Trophoblast cell (in vitro differentiated cells and primary cell): ENCODE data around the gene WNK4.

Source experiments
- DNase-seq, 2 donors: peaks; one replicate each; pipeline ENCODE4 v3.0.0-alpha.2; 2016
- H2AFZ ChIP-seq: 2 replicates; pipeline ENCODE4 v1.6.1; 2013; ENCODE audit warnings: low read length, moderate library complexity, mild to moderate bottlenecking; ENCODE audit not compliant: insufficient read depth, poor library complexity
- H2AK5ac ChIP-seq: 2 replicates; pipeline ENCODE4 v1.6.1; 2013; ENCODE audit warnings: mild to moderate bottlenecking, low read length
- H2BK120ac ChIP-seq: 2 replicates; pipeline ENCODE4 v1.6.1; 2013; ENCODE audit warnings: low read length, mild to moderate bottlenecking, moderate library complexity; ENCODE audit not compliant: insufficient read depth, poor library complexity
- H2BK12ac ChIP-seq: 2 replicates; pipeline ENCODE4 v1.6.1; 2013; ENCODE audit warnings: mild to moderate bottlenecking, low read length, moderate library complexity
- H2BK5ac ChIP-seq: 2 replicates; pipeline ENCODE4 v1.6.1; 2013; ENCODE audit warnings: low read length, low read depth, moderate library complexity, mild to moderate bottlenecking; ENCODE audit not compliant: poor library complexity
- H3K14ac ChIP-seq: 2 replicates; pipeline ENCODE4 v1.6.1; 2013; ENCODE audit warnings: mild to moderate bottlenecking, low read length
- H3K18ac ChIP-seq: 2 replicates; pipeline ENCODE4 v1.6.1; 2013; ENCODE audit warnings: mild to moderate bottlenecking, low read length
- H3K23ac ChIP-seq: 2 replicates; pipeline ENCODE4 v1.6.1; 2013; ENCODE audit warnings: low read length
- H3K27ac ChIP-seq: 2 replicates; pipeline ENCODE4 v1.5.1; 2013; ENCODE audit warnings: low read depth, mild to moderate bottlenecking, inconsistent platforms, low read length, moderate library complexity
- H3K27me3 ChIP-seq: 2 replicates; pipeline ENCODE4 v1.6.1; 2013; ENCODE audit warnings: inconsistent platforms, mild to moderate bottlenecking, low read length, moderate library complexity; ENCODE audit not compliant: insufficient read depth
- H3K36me3 ChIP-seq, 2 experiments: 1 replicate in 1 of 2; 2 replicates in 1 of 2; pipeline ENCODE4 v1.6.1; 2013; ENCODE audit warnings: low read length in 2 of 2, mild to moderate bottlenecking in 2 of 2, moderate library complexity in 1 of 2; ENCODE audit not compliant: insufficient read depth in 2 of 2, control insufficient read depth in 1 of 2
- H3K4ac ChIP-seq: 2 replicates; pipeline ENCODE4 v1.6.1; 2013; ENCODE audit warnings: low read depth, mild to moderate bottlenecking, low read length, moderate library complexity
- H3K4me1 ChIP-seq, 2 experiments: 1 replicate in 1 of 2; 2 replicates in 1 of 2; pipeline ENCODE4 v1.6.1; 2013; ENCODE audit warnings: low read length in 2 of 2, mild to moderate bottlenecking in 2 of 2, moderate library complexity in 1 of 2; ENCODE audit not compliant: insufficient read depth in 2 of 2, control insufficient read depth in 1 of 2
- H3K4me2 ChIP-seq: 2 replicates; pipeline ENCODE4 v1.6.1; 2013; ENCODE audit warnings: inconsistent platforms, mild to moderate bottlenecking, low read length, moderate library complexity
- H3K4me3 ChIP-seq: 2 replicates; pipeline ENCODE4 v1.5.1; 2013; ENCODE audit warnings: mild to moderate bottlenecking, low read depth, low read length, inconsistent platforms
- H3K79me1 ChIP-seq: one replicate; pipeline ENCODE4 v1.6.1; 2013; ENCODE audit warnings: low read length
- H3K79me2 ChIP-seq: 2 replicates; pipeline ENCODE4 v1.6.1; 2013; ENCODE audit warnings: low read length, mild to moderate bottlenecking; ENCODE audit not compliant: control insufficient read depth, insufficient read depth, poor library complexity
- H3K9ac ChIP-seq: 2 replicates; pipeline ENCODE4 v1.6.1; 2013; ENCODE audit warnings: mild to moderate bottlenecking, low read length
- H3K9me3 ChIP-seq: 2 replicates; pipeline ENCODE4 v1.6.1; 2013; ENCODE audit warnings: low read depth, mild to moderate bottlenecking, control low read depth, inconsistent platforms, low read length; ENCODE audit not compliant: insufficient read depth
- H4K12ac ChIP-seq: 2 replicates; pipeline ENCODE4 v1.6.1; 2013; ENCODE audit warnings: low read depth, mild to moderate bottlenecking, low read length, moderate library complexity
- H4K8ac ChIP-seq: 2 replicates; pipeline ENCODE4 v1.6.1; 2013; ENCODE audit warnings: low read depth, mild to moderate bottlenecking, low read length, moderate library complexity
- H4K91ac ChIP-seq: one replicate; pipeline ENCODE4 v1.6.1; 2013; ENCODE audit warnings: low read depth, mild to moderate bottlenecking, low read length, moderate library complexity
- WGBS: extraction: QIAGEN DNeasy Blood & Tissue Kit; methylation state at CpG from one replicate; pipeline ENCODE4 v1.1.7; 2013; ENCODE audit warnings: missing lambda C conversion rate; ENCODE audit not compliant: insufficient read length, insufficient coverage; ENCODE audit errors: extremely low coverage; 5-methylcytosine and 5-hydroxymethylcytosine counted together

The WNK4 gene

DNA sequence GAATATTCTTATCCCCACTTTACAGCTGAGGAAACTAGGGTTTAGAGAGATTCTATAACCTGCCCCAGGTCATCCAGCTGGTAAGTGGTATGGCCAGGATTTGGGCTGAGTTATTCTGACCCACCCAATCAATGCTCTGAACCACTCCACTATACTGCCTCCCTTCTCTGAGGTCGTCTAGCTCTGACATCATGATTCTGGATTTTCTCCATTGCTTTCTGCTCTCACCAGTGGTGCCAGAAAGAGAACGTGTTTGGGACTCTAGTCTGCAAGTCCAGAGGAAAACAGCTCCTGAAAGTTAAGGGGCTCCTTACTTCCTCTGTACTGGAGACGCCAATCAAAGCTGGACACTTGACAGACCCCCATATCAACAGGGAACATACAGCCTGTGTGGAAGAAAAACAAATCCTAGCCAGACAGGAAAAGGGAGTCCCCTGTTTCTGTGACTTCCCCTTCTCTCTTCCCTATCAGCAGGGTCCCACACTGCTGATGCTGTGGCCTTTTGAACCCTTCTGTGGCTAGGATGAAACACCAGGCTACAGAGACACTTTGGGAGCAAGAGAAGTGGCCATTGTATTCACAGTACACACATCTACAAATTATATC is 29.6 kb upstream of the WNK4 start:
- Histone ChIP-seq H2BK120ac (no peak overlapping the region), H3K14ac (no peak overlapping the region), H3K79me2 (no peaks in the 10 kb centered on the region), H4K12ac (no peak overlapping the region), H2AK5ac (no peak overlapping the region), H3K4me3 (no peak overlapping the region), H4K8ac (no peak overlapping the region), H3K9ac (no peak overlapping the region), H2BK12ac (no peak overlapping the region), H3K27me3 (no peaks in the 10 kb centered on the region), H2BK5ac (no peak overlapping the region), H3K36me3 (no peaks in the 10 kb centered on the region), H2AFZ (no peak overlapping the region), H3K23ac (no peak overlapping the region), H3K4me2 (no peak overlapping the region), H3K4ac (no peak overlapping the region), H4K91ac (no peak overlapping the region), H3K18ac (no peak overlapping the region), H3K27ac (no peak overlapping the region), H3K4me1 (no peaks in the 10 kb centered on the region), H3K9me3 (no peaks in the 10 kb centered on the region), H3K79me1 (no peaks in the 10 kb centered on the region)
- no peak for DNase-seq
- no CpG with 5 or more reads among the region's 3 CpGs for WGBS

GRCh38 chr17:42751628-42752027 is 28.8 kb upstream of the WNK4 start:
- H2BK12ac ChIP-seq, result no peak overlapping the region
- no peaks in the 10 kb centered on the region for H3K36me3 ChIP-seq
- H2AFZ ChIP-seq, result no peak overlapping the region
- no peak overlapping the region for H3K27ac ChIP-seq
- H4K8ac ChIP-seq, result no peak overlapping the region
- no peak overlapping the region for H3K4me3 ChIP-seq
- H3K4me2 ChIP-seq, result no peak overlapping the region
- no CpG with 5 or more reads among the region's 7 CpGs for WGBS
- H3K79me1 ChIP-seq, result no peaks in the 10 kb centered on the region
- no peaks in the 10 kb centered on the region for H3K79me2 ChIP-seq
- no peaks in the 10 kb centered on the region for H3K27me3 ChIP-seq
- H2BK5ac ChIP-seq, result no peak overlapping the region
- H3K4me1 ChIP-seq, result peaks cover 0 to 2% of the 10 kb centered on the region in 2 experiments
- no peak overlapping the region for H4K91ac ChIP-seq
- no peak overlapping the region for H3K9ac ChIP-seq
- no peak overlapping the region for H3K4ac ChIP-seq
- H3K14ac ChIP-seq, result no peak overlapping the region
- H2AK5ac ChIP-seq, result no peak overlapping the region
- no peak overlapping the region for H4K12ac ChIP-seq
- no peaks in the 10 kb centered on the region for H3K9me3 ChIP-seq
- H3K23ac ChIP-seq, result no peak overlapping the region
- H3K18ac ChIP-seq, result no peak overlapping the region
- H2BK120ac ChIP-seq, result no peak overlapping the region
- DNase-seq, result peak; percentile 17 to 40

- whole genome bisulfite sequencing, result no CpG with 5 or more reads among the region's 3 CpGs
- no peak overlapping the region for H3K27ac ChIP-seq
- H3K79me1 ChIP-seq, result no peaks in the 10 kb centered on the region
- H2AFZ ChIP-seq, result no peak overlapping the region
- H3K4me2 ChIP-seq, result no peak overlapping the region
- H3K18ac ChIP-seq, result no peak overlapping the region
- H4K8ac ChIP-seq, result no peak overlapping the region
- H2BK12ac ChIP-seq, result no peak overlapping the region
- DNase-seq, result no peak
- H3K4me1 ChIP-seq, result peaks cover 2% of the 10 kb centered on the region in 2 experiments
- no peaks in the 10 kb centered on the region for H3K9me3 ChIP-seq
- H3K23ac ChIP-seq, result no peak overlapping the region
- H2BK120ac ChIP-seq, result no peak overlapping the region
- no peak overlapping the region for H2BK5ac ChIP-seq
- H3K36me3 ChIP-seq, result no peaks in the 10 kb centered on the region
- H4K12ac ChIP-seq, result no peak overlapping the region
- no peak overlapping the region for H3K14ac ChIP-seq
- peak overlapping the region; percentile 27 for H3K9ac ChIP-seq
- H3K4ac ChIP-seq, result no peak overlapping the region
- H4K91ac ChIP-seq, result no peak overlapping the region
- no peaks in the 10 kb centered on the region for H3K79me2 ChIP-seq
- H2AK5ac ChIP-seq, result no peak overlapping the region
- H3K27me3 ChIP-seq, result peaks cover 2% of the 10 kb centered on the region
- no peak overlapping the region for H3K4me3 ChIP-seq
Measured at GRCh38 chr17:42754782-42755181, 25.6 kb upstream of the WNK4 start.

DNA sequence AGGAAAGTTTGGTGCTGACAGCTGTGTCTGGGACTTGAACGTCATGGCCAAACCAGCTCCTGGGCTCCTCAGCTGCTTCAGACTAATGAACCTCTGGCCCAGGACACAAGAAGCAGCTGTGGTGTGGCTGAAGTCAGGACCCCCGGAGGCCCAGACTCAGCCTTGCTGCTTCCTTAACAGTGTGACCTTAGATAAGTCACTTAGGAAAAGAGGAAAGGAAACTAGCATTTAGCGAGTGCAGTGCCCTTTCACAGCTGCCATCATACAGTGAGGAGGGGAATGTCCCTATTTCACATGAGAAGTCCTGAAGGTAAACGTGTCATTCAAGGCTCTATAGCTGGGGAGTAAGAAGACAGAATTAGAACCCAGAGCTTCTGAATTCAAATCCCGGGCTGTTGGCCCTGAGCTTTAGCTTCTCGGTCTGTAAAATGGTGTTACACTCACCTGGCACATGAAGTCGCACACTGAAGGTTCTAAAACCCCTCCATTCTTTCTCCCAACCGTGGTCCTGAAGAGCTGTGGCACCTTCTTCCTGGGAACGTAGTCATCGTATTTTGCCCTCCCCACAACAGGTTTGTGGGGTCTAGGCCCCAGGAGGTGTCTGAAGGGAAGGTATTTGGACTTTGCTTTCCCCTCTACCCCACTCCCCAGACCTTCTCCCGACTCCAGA is 20.3 kb upstream of the WNK4 start:
- Histone ChIP-seq H2AFZ (no peak overlapping the region), H3K36me3 (no peaks in the 10 kb centered on the region)

More for the DNA sequence above, 20.3 kb upstream of the WNK4 start:
- DNase-seq, result peak in 1 of 2 donors; percentile 22
- Histone ChIP-seq H2BK12ac (no peak overlapping the region), H4K91ac (no peak overlapping the region), H3K9ac (no peak overlapping the region), H3K4me2 (no peak overlapping the region), H3K27ac (no peak overlapping the region), H3K9me3 (peaks cover 4% of the 10 kb centered on the region), H4K12ac (no peak overlapping the region), H3K18ac (no peak overlapping the region), H3K79me1 (no peaks in the 10 kb centered on the region), H3K4me3 (no peak overlapping the region), H3K79me2 (no peaks in the 10 kb centered on the region), H2BK120ac (no peak overlapping the region), H3K4me1 (peaks cover 11% of the 10 kb centered on the region in 2 experiments), H3K14ac (no peak overlapping the region), H3K4ac (no peak overlapping the region), H3K27me3 (peaks cover 29% of the 10 kb centered on the region), H4K8ac (no peak overlapping the region), H2AK5ac (no peak overlapping the region), H3K23ac (no peak overlapping the region), H2BK5ac (no peak overlapping the region)
- no CpG with 5 or more reads among the region's 11 CpGs for WGBS
